OCI-LY7 (cell line): Measurements from ENCODE around the gene HLA-F.

ENCODE experiments used
- EZH2phosphoT487 ChIP-seq: fragments of 200-600 bp; sonication (generic); IDR thresholded peaks from 2 replicates; pipeline ENCODE4 v1.6.1; 2018; ENCODE audit warnings: low read depth, borderline replicate concordance, mild to moderate bottlenecking, mixed run types, antibody characterized with exemption, low read length, moderate library complexity, mixed read lengths
- TF ChIP-seq, protein P1 (sequence below): fragments of 200-600 bp; sonication (generic); conservative IDR thresholded peaks from 2 replicates; pipeline ENCODE4 v1.5.1; 2014; ENCODE audit warnings: mild to moderate bottlenecking, antibody characterized with exemption, low read length, moderate library complexity, mixed read lengths

DNA sequence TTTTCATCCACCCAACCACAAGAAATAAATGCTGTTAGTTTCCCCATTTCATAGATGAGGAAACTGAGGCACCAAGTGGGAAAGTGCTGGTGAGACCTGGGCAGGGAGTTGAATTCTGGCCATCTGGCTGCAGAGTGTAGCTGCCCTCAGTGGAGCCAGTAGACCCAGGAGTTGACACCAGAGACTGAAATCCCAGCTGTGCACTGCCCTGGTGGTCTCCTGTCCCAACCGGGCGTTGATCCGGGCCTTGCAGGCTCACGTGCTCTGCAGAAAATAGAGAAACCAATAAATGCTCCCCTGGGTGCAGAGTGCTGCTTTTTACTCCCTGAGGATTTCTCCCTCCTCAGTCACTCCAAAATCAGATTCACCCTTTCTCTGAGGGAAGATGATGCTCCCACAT, 18.4 kb downstream of the HLA-F start:
- TF ChIP-seq, protein P1, sequence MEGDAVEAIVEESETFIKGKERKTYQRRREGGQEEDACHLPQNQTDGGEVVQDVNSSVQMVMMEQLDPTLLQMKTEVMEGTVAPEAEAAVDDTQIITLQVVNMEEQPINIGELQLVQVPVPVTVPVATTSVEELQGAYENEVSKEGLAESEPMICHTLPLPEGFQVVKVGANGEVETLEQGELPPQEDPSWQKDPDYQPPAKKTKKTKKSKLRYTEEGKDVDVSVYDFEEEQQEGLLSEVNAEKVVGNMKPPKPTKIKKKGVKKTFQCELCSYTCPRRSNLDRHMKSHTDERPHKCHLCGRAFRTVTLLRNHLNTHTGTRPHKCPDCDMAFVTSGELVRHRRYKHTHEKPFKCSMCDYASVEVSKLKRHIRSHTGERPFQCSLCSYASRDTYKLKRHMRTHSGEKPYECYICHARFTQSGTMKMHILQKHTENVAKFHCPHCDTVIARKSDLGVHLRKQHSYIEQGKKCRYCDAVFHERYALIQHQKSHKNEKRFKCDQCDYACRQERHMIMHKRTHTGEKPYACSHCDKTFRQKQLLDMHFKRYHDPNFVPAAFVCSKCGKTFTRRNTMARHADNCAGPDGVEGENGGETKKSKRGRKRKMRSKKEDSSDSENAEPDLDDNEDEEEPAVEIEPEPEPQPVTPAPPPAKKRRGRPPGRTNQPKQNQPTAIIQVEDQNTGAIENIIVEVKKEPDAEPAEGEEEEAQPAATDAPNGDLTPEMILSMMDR = no peak
- no peak for TF ChIP-seq EZH2phosphoT487
